NCI-H526 treated with DMSO at 0.1 percent for 48 hours (cell line): ENCODE data around the gene CCDC177.

ENCODE experiments used
- DNase-seq: peaks from one replicate; lab custom pipeline; 2025; lab: John Stamatoyannopoulos, UW

The CCDC177 gene

DNA sequence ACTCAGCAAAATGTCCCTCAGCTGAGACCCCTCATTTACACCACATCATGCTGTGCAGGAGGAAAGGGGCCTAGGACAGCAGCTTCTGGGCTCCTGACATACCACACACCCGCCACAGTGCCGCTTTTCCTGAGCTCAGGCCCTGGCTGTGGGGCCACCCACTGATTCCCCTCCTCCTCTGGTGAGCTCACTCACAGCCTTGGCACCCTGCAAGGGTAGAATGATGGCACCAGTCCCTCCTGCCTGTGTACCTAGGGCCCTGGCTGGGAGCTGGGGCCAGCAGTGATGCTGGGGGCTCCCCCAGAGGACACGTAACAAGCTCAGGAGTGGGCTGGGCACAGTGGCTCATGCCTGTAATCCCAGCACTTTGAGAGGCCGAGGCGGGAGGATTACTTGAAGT lies 45.7 kb downstream of the CCDC177 start:
- DNase-seq = no peak

GRCh38 chr14:69528143-69528542 lies 46.5 kb downstream of the CCDC177 start:
- DNase-seq = no peak

- no peak for DNase-seq
Measured at GRCh38 chr14:69527635-69528034, 47.0 kb downstream of the CCDC177 start.

GRCh38 chr14:69525896-69526295 lies 48.8 kb downstream of the CCDC177 start:
- no peak for DNase-seq

GRCh38 chr14:69522026-69522425 lies 52.6 kb downstream of the CCDC177 start:
- no peak for DNase-seq
